ENCODE results near the gene IFI27.

- no peak for TF ChIP-seq POLR2AphosphoS5 (IDR thresholded peaks at IDR 0.05)
- TF ChIP-seq, protein P1, sequence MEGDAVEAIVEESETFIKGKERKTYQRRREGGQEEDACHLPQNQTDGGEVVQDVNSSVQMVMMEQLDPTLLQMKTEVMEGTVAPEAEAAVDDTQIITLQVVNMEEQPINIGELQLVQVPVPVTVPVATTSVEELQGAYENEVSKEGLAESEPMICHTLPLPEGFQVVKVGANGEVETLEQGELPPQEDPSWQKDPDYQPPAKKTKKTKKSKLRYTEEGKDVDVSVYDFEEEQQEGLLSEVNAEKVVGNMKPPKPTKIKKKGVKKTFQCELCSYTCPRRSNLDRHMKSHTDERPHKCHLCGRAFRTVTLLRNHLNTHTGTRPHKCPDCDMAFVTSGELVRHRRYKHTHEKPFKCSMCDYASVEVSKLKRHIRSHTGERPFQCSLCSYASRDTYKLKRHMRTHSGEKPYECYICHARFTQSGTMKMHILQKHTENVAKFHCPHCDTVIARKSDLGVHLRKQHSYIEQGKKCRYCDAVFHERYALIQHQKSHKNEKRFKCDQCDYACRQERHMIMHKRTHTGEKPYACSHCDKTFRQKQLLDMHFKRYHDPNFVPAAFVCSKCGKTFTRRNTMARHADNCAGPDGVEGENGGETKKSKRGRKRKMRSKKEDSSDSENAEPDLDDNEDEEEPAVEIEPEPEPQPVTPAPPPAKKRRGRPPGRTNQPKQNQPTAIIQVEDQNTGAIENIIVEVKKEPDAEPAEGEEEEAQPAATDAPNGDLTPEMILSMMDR (IDR thresholded peaks at IDR 0.05), result no peak
- TF ChIP-seq POLR2A (IDR thresholded peaks at IDR 0.05), result no peak
Measured at GRCh38 chr14:94093418-94093817, 17.1 kb upstream of the IFI27 start.

Measured in prostate gland (tissue), 2 donors.